Ishikawa (cell line): ENCODE measurements around the gene SYNJ1.
A peak's percentile ranks its signal among the peaks of the same experiment; 100 is the strongest.

Experiments used
- CEBPB ChIP-seq: IDR thresholded peaks from 2 replicates; pipeline ENCODE4 v1.6.1; 2012
- CREB1 ChIP-seq: IDR thresholded peaks from 2 replicates; pipeline ENCODE4 v1.6.1; 2012; ENCODE audit warnings: low read depth
- EGR1 ChIP-seq: IDR thresholded peaks from 2 replicates; pipeline ENCODE4 v1.6.1; 2012
- EP300 ChIP-seq: IDR thresholded peaks from 2 replicates; pipeline ENCODE4 v1.6.1; 2012; ENCODE audit warnings: borderline replicate concordance
- FOXM1 ChIP-seq: IDR thresholded peaks from 2 replicates; pipeline ENCODE4 v1.6.1; 2012; ENCODE audit warnings: low read depth, borderline replicate concordance
- NFIC ChIP-seq: IDR thresholded peaks from 2 replicates; pipeline ENCODE4 v1.6.1; 2012
- RAD21 ChIP-seq: IDR thresholded peaks from 2 replicates; pipeline ENCODE4 v1.6.1; 2012; ENCODE audit warnings: low read depth
- TAF1 ChIP-seq: IDR thresholded peaks from 2 replicates; pipeline ENCODE4 v1.6.1; 2012; ENCODE audit warnings: low read depth, mild to moderate bottlenecking
- TCF12 ChIP-seq: IDR thresholded peaks from 2 replicates; pipeline ENCODE4 v1.6.1; 2012; ENCODE audit warnings: low read depth
- TEAD4 ChIP-seq: IDR thresholded peaks from 2 replicates; pipeline ENCODE4 v1.6.1; 2012
- YY1 ChIP-seq: IDR thresholded peaks from 2 replicates; pipeline ENCODE4 v1.6.1; 2012; ENCODE audit warnings: low read depth
- ZBTB7A ChIP-seq: IDR thresholded peaks from 2 replicates; pipeline ENCODE4 v1.6.1; 2012; ENCODE audit warnings: low read depth
- TF ChIP-seq, protein P1 (sequence below): IDR thresholded peaks from 2 replicates; pipeline ENCODE4 v1.6.1; 2012
- TF ChIP-seq, protein P2 (sequence below): IDR thresholded peaks from 2 replicates; pipeline ENCODE4 v1.6.1; 2012
- TF ChIP-seq, protein P3 (sequence below): IDR thresholded peaks from 2 replicates; pipeline ENCODE4 v1.6.1; 2012; ENCODE audit warnings: low read depth, mild to moderate bottlenecking

The SYNJ1 gene

DNA sequence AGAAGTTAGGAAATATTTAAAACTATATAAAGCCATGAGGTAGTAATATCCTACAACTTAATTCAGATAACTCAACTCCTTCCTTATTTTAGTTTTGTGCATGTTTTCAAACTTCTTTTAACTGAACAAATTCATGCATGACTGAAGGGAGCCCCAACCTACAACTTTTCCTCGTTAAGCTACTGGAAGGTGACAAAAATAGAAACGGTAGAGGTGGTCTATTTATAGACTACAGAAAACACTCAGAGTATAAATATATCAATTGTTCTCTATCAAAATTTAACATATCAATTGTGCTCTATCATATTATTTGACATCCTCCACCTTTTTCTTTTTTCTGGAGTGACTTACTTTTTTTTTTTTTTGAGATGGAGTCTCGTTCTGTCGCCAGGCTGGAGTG, 16.8 kb downstream of the SYNJ1 start:
- TF ChIP-seq CEBPB: no peak

DNA sequence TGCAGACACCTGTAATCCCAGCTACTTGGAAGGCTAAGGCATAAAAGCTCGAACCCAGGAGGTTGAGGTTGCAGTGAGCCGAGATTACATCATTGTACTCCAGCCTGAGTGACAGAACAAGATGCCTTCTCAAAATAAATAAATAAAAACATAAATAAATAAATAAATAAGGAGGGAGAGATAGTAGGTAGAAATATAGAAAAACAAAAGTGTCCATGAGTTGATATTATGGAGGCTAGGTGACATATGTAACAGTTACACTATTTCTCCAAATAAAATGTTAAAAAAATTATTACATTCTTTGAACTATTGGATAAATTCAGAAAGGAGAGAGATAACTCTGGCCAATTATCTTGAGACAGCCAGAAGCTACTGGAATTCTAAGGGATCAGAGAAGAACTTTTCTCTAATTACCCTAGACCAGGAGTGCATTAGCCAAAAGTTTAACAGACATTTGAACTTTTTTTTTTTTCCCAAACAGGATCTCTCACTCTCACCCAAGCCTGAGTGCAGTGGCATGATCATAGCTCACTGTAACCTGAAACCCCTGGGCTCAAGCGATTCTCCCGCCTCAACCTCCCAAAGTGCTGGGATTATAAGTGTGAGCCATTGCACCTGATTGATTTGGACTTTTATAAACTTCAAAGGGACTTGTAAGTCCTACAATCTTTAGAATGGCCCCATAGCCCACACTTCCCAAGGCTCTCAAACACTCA, 17.6 kb downstream of the SYNJ1 start:
- TF ChIP-seq YY1: no peak
- no peak for TF ChIP-seq FOXM1
- no peak for TF ChIP-seq TCF12
- no peak for TF ChIP-seq CREB1
- TF ChIP-seq RAD21: no peak
- no peak for TF ChIP-seq CEBPB

DNA sequence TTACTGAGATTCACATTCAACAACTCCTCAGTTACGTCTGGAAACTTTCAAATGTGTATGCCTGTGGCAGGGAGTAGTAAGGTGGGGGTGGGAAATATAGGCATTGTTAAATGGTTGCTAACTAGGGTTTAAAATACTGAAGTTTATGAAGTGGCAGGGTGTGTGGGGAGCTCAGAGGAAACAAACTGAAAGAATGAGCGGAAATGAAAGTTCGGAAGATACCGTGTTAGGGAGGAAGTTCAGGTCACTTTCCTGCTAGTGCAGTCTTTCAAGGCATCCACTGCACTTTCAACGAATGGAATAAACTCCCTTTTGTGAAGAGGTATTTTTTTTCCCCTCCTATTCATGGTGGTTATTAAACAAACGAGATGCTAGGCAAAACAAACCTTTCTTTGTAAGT, 19.7 kb downstream of the SYNJ1 start:
- TF ChIP-seq, protein P1, sequence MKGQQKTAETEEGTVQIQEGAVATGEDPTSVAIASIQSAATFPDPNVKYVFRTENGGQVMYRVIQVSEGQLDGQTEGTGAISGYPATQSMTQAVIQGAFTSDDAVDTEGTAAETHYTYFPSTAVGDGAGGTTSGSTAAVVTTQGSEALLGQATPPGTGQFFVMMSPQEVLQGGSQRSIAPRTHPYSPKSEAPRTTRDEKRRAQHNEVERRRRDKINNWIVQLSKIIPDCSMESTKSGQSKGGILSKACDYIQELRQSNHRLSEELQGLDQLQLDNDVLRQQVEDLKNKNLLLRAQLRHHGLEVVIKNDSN: no peak
- TF ChIP-seq TCF12: no peak
- TF ChIP-seq, protein P2, sequence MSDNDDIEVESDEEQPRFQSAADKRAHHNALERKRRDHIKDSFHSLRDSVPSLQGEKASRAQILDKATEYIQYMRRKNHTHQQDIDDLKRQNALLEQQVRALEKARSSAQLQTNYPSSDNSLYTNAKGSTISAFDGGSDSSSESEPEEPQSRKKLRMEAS: no peak
- no peak for TF ChIP-seq FOXM1
- TF ChIP-seq CREB1: no peak
- no peak for TF ChIP-seq TAF1
- no peak for TF ChIP-seq CEBPB
- TF ChIP-seq NFIC: no peak
- no peak for TF ChIP-seq TEAD4
- TF ChIP-seq EP300: no peak
- TF ChIP-seq ZBTB7A: no peak
- TF ChIP-seq RAD21: no peak
- TF ChIP-seq, protein P3, sequence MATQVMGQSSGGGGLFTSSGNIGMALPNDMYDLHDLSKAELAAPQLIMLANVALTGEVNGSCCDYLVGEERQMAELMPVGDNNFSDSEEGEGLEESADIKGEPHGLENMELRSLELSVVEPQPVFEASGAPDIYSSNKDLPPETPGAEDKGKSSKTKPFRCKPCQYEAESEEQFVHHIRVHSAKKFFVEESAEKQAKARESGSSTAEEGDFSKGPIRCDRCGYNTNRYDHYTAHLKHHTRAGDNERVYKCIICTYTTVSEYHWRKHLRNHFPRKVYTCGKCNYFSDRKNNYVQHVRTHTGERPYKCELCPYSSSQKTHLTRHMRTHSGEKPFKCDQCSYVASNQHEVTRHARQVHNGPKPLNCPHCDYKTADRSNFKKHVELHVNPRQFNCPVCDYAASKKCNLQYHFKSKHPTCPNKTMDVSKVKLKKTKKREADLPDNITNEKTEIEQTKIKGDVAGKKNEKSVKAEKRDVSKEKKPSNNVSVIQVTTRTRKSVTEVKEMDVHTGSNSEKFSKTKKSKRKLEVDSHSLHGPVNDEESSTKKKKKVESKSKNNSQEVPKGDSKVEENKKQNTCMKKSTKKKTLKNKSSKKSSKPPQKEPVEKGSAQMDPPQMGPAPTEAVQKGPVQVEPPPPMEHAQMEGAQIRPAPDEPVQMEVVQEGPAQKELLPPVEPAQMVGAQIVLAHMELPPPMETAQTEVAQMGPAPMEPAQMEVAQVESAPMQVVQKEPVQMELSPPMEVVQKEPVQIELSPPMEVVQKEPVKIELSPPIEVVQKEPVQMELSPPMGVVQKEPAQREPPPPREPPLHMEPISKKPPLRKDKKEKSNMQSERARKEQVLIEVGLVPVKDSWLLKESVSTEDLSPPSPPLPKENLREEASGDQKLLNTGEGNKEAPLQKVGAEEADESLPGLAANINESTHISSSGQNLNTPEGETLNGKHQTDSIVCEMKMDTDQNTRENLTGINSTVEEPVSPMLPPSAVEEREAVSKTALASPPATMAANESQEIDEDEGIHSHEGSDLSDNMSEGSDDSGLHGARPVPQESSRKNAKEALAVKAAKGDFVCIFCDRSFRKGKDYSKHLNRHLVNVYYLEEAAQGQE: no peak
- no peak for TF ChIP-seq EGR1
- TF ChIP-seq YY1: no peak

DNA sequence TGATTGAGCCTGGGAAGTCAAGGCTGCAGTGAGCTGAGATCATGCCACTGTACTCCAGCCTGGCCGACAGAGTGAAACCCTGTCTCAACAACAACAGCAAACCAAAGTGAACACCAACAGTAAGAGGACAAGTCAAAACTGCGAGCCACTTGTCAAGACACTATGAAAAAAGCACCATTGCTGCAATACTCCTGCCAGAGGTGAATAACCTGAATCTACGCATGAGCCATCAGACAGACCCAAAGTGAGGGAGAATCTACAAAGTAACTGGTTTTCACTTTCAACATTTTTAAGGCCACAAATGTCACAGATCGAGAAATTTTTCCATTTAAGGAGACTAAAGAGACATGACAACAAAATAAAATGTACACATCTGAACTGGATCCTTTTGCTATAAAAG, 21.9 kb downstream of the SYNJ1 start:
- TF ChIP-seq ZBTB7A (no peak), TAF1 (no peak), EGR1 (no peak), TEAD4 (no peak)
- TF ChIP-seq, protein P2: no peak
- TF ChIP-seq, protein P3: no peak

DNA sequence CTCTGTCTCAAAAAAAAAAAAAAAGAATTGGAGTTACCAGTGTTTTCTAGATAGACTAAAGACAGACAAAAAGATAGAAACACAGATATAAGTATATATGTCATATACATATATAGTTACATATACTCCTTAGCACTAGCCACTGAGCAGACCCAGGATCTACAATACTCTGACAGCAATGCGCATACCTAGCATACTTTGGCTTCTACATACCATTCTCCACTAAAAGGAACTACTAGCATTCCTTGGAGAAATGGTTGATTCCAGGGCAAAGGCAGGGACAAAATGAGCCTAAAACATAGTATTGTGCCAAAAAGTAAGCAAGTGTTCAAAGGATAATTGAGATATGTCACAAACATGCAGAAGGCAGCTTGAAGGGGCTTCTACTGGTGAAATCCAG, 22.7 kb downstream of the SYNJ1 start:
- TF ChIP-seq TCF12 (no peak), CEBPB (no peak), TEAD4 (peak; percentile 80)

DNA sequence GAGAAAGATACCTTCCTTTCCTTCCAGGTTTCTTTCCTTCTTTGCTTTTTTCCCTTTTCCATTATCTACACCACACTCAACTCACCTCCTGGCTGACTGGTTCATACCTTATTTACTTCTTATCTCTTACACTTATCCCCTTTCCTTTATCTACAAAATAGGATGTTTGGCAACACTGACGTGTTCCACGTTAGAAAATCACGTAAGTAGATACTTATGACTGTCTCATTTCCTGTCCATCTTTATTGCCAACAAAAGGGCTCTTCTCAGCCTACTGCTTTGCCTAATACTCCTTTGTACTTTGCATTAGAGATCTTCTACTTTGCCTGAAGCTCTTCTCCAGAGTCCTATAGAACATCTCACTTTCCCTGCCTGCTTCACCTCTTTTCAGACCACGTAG, 25.1 kb downstream of the SYNJ1 start:
- TF ChIP-seq CEBPB (no peak), TEAD4 (no peak), TCF12 (no peak), TAF1 (no peak)
- TF ChIP-seq, protein P1: no peak

DNA sequence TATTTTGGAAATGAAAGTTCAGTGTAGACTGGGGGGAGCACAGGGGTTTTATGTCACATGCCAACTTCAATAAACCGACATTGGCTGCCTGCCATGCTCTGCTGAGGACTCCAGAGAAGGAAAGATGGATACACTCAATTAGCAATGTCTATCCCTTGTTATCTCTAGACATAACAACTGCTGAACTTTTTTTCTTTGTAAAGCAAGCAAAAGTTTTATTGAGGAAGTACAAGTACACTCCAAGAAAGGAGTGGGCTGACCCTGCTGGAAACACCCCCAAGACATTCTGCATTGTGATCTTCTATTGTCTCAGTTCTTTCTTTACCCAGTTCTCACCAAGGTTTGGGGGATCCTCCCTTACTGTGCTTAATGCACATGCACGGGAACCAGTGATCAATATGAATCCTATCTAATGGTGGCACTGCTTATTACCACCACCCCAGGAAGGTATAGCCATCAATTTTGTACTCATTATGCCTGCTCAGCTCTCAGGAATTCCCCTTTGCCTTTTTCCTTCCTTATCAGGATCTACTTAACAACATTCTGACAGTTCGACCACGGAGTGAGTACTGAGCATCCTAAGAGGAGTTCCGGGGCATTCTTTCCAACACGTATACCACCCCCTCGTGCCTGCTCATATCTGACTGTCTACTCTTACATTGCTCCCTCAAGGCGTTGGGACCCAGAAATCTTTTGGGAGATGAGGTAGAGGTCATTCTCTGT, 28.7 kb downstream of the SYNJ1 start:
- TF ChIP-seq CREB1 (no peak), EP300 (no peak), RAD21 (no peak), NFIC (no peak), FOXM1 (no peak), ZBTB7A (no peak), CEBPB (no peak), TCF12 (no peak), YY1 (no peak), TEAD4 (no peak)
- TF ChIP-seq, protein P1: no peak
- TF ChIP-seq, protein P2: no peak
- TF ChIP-seq, protein P3: no peak
